ENCODE results near the gene PSME2. TPM values are rescaled to one million over a fixed set of nuclear protein-coding genes. Genes with fewer than 3 reads are reported as not detected.
A peak's percentile ranks its signal among the peaks of the same experiment; 100 is the strongest.

The PSME2 gene
- total RNA-seq, 4 donors from 2014 or later = 13.7 to 53.2 (median 21.5) TPM

DNA sequence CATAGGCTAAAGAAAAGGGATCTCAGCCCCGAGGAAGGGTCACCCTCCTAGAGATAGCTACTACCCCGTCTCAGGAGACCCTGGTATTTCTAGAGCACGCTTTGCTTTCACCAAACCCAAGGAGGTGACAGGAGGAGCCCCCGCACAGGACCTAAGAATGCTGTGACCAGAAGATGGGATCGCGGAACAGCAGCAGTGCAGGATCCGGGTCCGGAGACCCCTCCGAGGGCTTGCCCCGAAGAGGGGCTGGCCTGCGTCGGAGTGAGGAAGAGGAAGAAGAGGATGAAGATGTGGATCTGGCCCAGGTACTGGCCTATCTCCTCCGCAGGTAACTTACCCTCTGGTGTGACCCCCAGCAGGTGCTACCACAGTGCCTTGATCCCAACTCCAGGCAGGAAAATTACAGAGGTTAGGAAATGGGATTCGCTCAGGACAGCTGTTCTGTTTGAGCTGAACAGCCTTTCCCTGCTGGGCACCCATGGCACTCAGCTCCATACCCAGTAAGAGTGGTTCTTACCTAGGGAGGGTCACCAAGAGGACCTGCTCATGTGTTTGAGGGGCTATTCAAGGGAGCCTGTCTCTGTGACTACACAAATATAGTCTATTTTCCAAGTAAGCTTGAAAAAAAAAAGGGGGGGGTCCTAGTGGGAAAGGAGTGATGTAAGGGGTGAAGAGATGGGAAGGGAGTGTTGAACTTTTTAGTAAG lies 30.8 kb downstream of the PSME2 start:
- Histone ChIP-seq H3K9me3 (no peaks in the 10 kb centered on the region), H3K4me3 (peak overlapping the region; percentile 74 to 93 (median 78)), H3K4me1 (peaks cover 16 to 19% of the 10 kb centered on the region in 2 donors), H3K36me3 (peaks cover 2 to 34% of the 10 kb centered on the region in 2 donors), H3K27ac (peak overlapping the region; percentile 92 to 99 (median 98)), H3K27me3 (no peaks in the 10 kb centered on the region)
- TF ChIP-seq, protein P1, sequence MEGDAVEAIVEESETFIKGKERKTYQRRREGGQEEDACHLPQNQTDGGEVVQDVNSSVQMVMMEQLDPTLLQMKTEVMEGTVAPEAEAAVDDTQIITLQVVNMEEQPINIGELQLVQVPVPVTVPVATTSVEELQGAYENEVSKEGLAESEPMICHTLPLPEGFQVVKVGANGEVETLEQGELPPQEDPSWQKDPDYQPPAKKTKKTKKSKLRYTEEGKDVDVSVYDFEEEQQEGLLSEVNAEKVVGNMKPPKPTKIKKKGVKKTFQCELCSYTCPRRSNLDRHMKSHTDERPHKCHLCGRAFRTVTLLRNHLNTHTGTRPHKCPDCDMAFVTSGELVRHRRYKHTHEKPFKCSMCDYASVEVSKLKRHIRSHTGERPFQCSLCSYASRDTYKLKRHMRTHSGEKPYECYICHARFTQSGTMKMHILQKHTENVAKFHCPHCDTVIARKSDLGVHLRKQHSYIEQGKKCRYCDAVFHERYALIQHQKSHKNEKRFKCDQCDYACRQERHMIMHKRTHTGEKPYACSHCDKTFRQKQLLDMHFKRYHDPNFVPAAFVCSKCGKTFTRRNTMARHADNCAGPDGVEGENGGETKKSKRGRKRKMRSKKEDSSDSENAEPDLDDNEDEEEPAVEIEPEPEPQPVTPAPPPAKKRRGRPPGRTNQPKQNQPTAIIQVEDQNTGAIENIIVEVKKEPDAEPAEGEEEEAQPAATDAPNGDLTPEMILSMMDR (IDR thresholded peaks at IDR 0.05 in 4 of 5, conservative IDR thresholded peaks at IDR 0.05 in 1 of 5) = no peak
- TF ChIP-seq POLR2A (IDR thresholded peaks at IDR 0.05) = no peak
- DNase-seq (no peak), ATAC-seq (no peak)
- intact Hi-C loops (cut with DNase I; ENCODE audit: low total_unique reads) = loop anchor here (1.0 to 2.0 kb wide), 3 partner anchors 21 to 814 kb away; partner anchors contain the start of genes IRF9 and PCK2
- in situ Hi-C loops (cut with MboI; ENCODE audit: low sequenced_read_pairs in 4 of 4) = no loop called here

DNA sequence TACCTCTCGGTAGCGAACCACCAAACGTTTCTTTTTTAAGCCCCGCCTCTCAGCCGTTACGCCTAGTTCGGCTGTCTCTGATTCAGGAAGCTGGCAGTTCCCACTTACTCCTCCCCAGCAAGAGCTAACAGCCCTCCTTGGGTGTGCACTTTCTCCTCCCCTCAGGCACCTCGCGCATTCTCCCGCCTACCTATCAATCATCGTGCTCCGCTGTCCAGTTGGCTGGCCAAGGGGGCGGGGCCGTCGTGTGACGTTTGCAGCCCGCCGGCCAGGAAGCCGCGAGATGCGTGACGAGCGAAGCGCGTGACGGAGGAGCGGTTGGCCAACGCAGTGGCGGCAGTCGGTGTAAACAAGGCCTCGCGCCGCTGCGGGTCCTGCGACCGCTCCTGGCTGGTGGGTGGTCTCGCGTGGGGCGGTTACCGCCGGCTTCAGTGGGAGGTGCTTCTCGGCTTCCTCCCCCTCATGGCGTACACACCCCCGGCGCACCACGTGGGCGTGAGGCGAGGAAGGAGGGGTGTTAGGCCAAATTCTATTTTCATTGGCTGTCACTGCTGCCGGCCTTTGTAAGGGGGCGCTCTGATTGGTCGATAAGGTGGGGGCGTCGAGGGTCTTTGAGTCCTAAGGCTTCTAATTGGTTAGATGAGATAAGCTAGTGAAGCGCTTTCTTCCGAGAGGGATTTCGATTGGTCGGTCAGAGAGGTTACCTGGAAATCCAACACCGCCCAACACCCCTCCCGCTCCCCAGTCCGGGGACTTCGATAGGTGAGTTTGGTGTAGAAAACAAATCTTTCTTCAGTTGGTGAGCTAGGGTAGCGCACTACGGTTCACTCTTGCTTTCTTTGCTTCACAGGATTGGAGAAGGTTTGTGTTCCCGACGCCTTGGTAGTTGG lies 31.6 kb downstream of the PSME2 start, which contains the start of the genes DCAF11 and NRL:
TSS of gene DCAF11 (plus strand) at position 246 of the 890 bp plus-strand sequence. CDS start 818 bp downstream, outside the sequence.
TSS of gene NRL (minus strand) at position 418 of the 890 bp plus-strand sequence. CDS start 32,101 bp downstream, outside the sequence.
- peak; percentile 87 to 89 for ATAC-seq
- Histone ChIP-seq H3K36me3 (peaks cover 0 to 26% of the 10 kb centered on the region in 2 donors), H3K27me3 (no peaks in the 10 kb centered on the region), H3K27ac (peak within 1 kb of the TSS; percentile 92 to 99 (median 98)), H3K4me3 (peak within 1 kb of the TSS; percentile 74 to 93 (median 78)), H3K9me3 (no peaks in the 10 kb centered on the region), H3K4me1 (peaks cover 16 to 19% of the 10 kb centered on the region in 2 donors)
- intact Hi-C loops (cut with DNase I; ENCODE audit: low total_unique reads) = loop anchor here (1.0 to 2.0 kb wide), 6 partner anchors 17 to 813 kb away; partner anchors contain the start of genes IRF9, PCK2, RNF31 and SDR39U1
- in situ Hi-C loops (cut with MboI; ENCODE audit: low sequenced_read_pairs in 4 of 4) = no loop called here
- peak in 1 of 2 donors; percentile 28 for TF ChIP-seq POLR2A (IDR thresholded peaks at IDR 0.05)
- TF ChIP-seq, protein P1 (IDR thresholded peaks at IDR 0.05 in 4 of 5, conservative IDR thresholded peaks at IDR 0.05 in 1 of 5) = peak in 1 of 5 experiments; percentile 32
- peak; percentile 99 for DNase-seq

DNA sequence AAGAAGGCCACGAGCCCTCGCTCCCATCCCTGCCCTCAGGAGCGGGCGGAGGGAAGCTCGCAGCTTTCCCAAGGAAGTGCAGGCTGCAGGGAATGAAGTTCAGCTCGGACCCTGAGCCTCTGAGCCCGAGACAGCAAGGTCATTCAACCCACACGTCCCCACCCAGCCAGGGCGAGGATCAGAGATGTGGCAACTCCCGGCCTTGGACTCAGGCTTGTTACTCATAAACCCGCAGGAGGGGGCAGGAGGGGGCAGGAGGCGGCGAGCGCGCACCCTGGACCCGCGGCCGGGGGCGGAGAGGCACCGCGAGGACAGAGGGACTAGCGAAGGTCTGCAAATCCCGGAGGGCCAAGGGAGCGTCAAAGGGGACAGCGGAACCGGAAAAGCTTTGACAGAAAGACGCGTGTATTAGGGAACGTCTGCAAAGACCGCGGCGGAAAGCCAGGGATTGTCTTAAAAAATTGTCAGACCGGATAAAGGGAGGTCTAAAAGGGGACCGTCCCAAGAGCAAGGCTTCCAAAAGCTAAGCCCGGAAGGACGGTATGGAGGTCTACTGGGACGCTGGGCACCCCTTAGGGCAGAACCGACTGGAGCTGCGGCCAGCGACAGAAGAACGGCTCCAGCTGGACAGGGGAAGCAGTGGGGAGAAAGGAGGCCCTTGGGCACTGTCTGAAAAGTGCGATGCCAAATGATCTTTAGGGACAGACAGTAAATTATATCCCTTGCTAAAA lies 32.4 kb downstream of the PSME2 start:
- peak; percentile 57 to 58 for ATAC-seq
- Histone ChIP-seq H3K36me3 (peaks cover 0 to 18% of the 10 kb centered on the region in 2 donors), H3K27ac (peak overlapping the region; percentile 92 to 99 (median 98)), H3K4me3 (peak overlapping the region; percentile 74 to 80 (median 78)), H3K4me1 (peaks cover 18 to 21% of the 10 kb centered on the region in 2 donors), H3K27me3 (no peaks in the 10 kb centered on the region), H3K9me3 (no peaks in the 10 kb centered on the region)
- in situ Hi-C loops (cut with MboI; ENCODE audit: low sequenced_read_pairs in 4 of 4) = no loop called here
- intact Hi-C loops (cut with DNase I; ENCODE audit: low total_unique reads) = loop anchor here (1.0 to 2.0 kb wide), 5 partner anchors 17 to 328 kb away; partner anchors contain the start of genes IRF9, PCK2, RNF31 and SDR39U1
- peak; percentile 81 to 91 for DNase-seq
- TF ChIP-seq POLR2A (IDR thresholded peaks at IDR 0.05) = peak; percentile 74 to 82
- TF ChIP-seq, protein P1 (IDR thresholded peaks at IDR 0.05 in 4 of 5, conservative IDR thresholded peaks at IDR 0.05 in 1 of 5) = no peak

DNA sequence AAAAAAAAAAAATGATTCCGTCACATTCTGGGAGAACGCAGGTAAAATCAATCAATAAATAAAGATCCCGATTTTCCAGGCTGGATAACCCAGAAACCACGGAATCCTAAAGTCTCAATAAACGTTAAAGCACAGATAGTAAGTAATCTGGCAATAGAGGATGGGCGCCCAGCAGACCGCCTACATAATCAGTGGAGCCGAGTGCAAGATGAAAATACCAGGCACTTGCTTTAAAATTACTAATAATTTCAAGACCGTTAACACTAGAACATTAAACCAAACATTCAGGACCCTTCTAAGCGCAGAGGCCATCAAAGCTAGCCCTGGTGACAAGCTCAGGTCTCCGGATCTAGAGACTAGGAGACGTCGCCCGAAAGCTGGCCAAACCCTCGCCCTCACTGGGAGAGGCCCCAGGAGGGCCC lies 33.0 kb downstream of the PSME2 start:
- DNase-seq = no peak
- Histone ChIP-seq H3K4me1 (peaks cover 23 to 27% of the 10 kb centered on the region in 2 donors), H3K36me3 (peaks cover 0 to 13% of the 10 kb centered on the region in 2 donors), H3K4me3 (peak overlapping the region; percentile 74 to 80 (median 78)), H3K27ac (peak overlapping the region; percentile 92 to 99 (median 98)), H3K9me3 (no peaks in the 10 kb centered on the region), H3K27me3 (no peaks in the 10 kb centered on the region)
- in situ Hi-C loops (cut with MboI; ENCODE audit: low sequenced_read_pairs in 4 of 4) = no loop called here
- peak in 1 of 2 donors; percentile 7 for ATAC-seq
- intact Hi-C loops (cut with DNase I; ENCODE audit: low total_unique reads) = no loop called here
- TF ChIP-seq POLR2A (IDR thresholded peaks at IDR 0.05) = no peak
- TF ChIP-seq, protein P1 (IDR thresholded peaks at IDR 0.05 in 4 of 5, conservative IDR thresholded peaks at IDR 0.05 in 1 of 5) = no peak

Data from gastrocnemius medialis (tissue), 4 donors.